ENCODE results near the gene HOXD8.

Gene HOXD8

GRCh38 chr2:176128982-176129796 lies at the start of gene HOXD8 (continued):
- TF ChIP-seq HIC1 (tag by site-specific recombination; IDR thresholded peaks at IDR 0.05): peak; percentile 77
- TF ChIP-seq KLF9 (tag by site-specific recombination; IDR thresholded peaks at IDR 0.05; ENCODE audit: low read depth): peak; percentile 36; the same call in 1 of the 2 replicates
- TF ChIP-seq, protein P1, sequence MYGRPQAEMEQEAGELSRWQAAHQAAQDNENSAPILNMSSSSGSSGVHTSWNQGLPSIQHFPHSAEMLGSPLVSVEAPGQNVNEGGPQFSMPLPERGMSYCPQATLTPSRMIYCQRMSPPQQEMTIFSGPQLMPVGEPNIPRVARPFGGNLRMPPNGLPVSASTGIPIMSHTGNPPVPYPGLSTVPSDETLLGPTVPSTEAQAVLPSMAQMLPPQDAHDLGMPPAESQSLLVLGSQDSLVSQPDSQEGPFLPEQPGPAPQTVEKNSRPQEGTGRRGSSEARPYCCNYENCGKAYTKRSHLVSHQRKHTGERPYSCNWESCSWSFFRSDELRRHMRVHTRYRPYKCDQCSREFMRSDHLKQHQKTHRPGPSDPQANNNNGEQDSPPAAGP (tag by site-specific recombination; IDR thresholded peaks at IDR 0.05): peak; percentile 76; the same call in 1 of the 2 replicates
- TF ChIP-seq ZNF248 (tag by site-specific recombination; IDR thresholded peaks at IDR 0.05): no peak
- no peak for TF ChIP-seq ZNF133 (tag by site-specific recombination; IDR thresholded peaks at IDR 0.05)
- no peak for TF ChIP-seq ZNF843 (tag by site-specific recombination; IDR thresholded peaks at IDR 0.05)
- peak; percentile 82; the same call in 1 of the 2 replicates for TF ChIP-seq ZNF777 (tag by site-specific recombination; IDR thresholded peaks at IDR 0.05; ENCODE audit: borderline replicate concordance)
- TF ChIP-seq GLIS1 (tag by site-specific recombination; IDR thresholded peaks at IDR 0.05): peak; percentile 71
- TF ChIP-seq MZF1 (tag by site-specific recombination; IDR thresholded peaks at IDR 0.05; ENCODE audit: borderline replicate concordance): no peak
- no peak for TF ChIP-seq ZNF175 (tag by site-specific recombination; IDR thresholded peaks at IDR 0.05)
- 0 out of 2 replicates have a peak, but pooled peaks have one; percentile 24 for TF ChIP-seq MYNN (tag by site-specific recombination; IDR thresholded peaks at IDR 0.05; ENCODE audit: borderline replicate concordance)
- TF ChIP-seq ZNF529 (tag by site-specific recombination; IDR thresholded peaks at IDR 0.05; ENCODE audit: insufficient replicate concordance): no peak
- no peak for TF ChIP-seq ZNF140 (tag by site-specific recombination; IDR thresholded peaks at IDR 0.05)
- no peak for TF ChIP-seq SCRT2 (tag by site-specific recombination; IDR thresholded peaks at IDR 0.05)
- no peak for TF ChIP-seq ZNF791 (tag by site-specific recombination; IDR thresholded peaks at IDR 0.05)
- TF ChIP-seq ZNF202 (tag by site-specific recombination; IDR thresholded peaks at IDR 0.05; ENCODE audit: borderline replicate concordance): no peak
- TF ChIP-seq BCL11B (tag by site-specific recombination; IDR thresholded peaks at IDR 0.05; ENCODE audit: low read depth): peak; percentile 92
- TF ChIP-seq ZNF155 (tag by site-specific recombination; IDR thresholded peaks at IDR 0.05): no peak
- no peak for TF ChIP-seq HOXD13 (CRISPR knock-in tag; IDR thresholded peaks at IDR 0.05; ENCODE audit: borderline replicate concordance)
- peak; percentile 35; the same call in 1 of the 2 replicates for TF ChIP-seq ZNF449 (tag by site-specific recombination; IDR thresholded peaks at IDR 0.05)
- TF ChIP-seq ZNF423 (tag by site-specific recombination; IDR thresholded peaks at IDR 0.05): 0 out of 2 replicates have a peak, but pooled peaks have one; percentile 14
- TF ChIP-seq REPIN1 (tag by site-specific recombination; IDR thresholded peaks at IDR 0.05; ENCODE audit: low read depth): no peak
- peak; percentile 55 for TF ChIP-seq ZIC2 (tag by site-specific recombination; IDR thresholded peaks at IDR 0.05)
- no peak for TF ChIP-seq ZNF16 (tag by site-specific recombination; IDR thresholded peaks at IDR 0.05; ENCODE audit: low read depth)
- peak; percentile 79 for TF ChIP-seq ZNF146 (tag by site-specific recombination; IDR thresholded peaks at IDR 0.05)
- TF ChIP-seq ZNF48 (tag by site-specific recombination; IDR thresholded peaks at IDR 0.05): no peak
- TF ChIP-seq KLF7 (tag by site-specific recombination; IDR thresholded peaks at IDR 0.05; ENCODE audit: borderline replicate concordance): peak; percentile 79
- peak; percentile 90 for TF ChIP-seq ZXDB (tag by site-specific recombination; IDR thresholded peaks at IDR 0.05)
- no peak for TF ChIP-seq ZNF776 (tag by site-specific recombination; IDR thresholded peaks at IDR 0.05; ENCODE audit: borderline replicate concordance)
- TF ChIP-seq ZBTB20 (tag by site-specific recombination; IDR thresholded peaks at IDR 0.05): peak; percentile 80
- TF ChIP-seq INSM2 (tag by site-specific recombination; IDR thresholded peaks at IDR 0.05): peak; percentile 58
- peak; percentile 74; the same call in 1 of the 2 replicates for TF ChIP-seq ZNF2 (tag by site-specific recombination; IDR thresholded peaks at IDR 0.05)
- no peak for TF ChIP-seq ZNF416 (tag by site-specific recombination; IDR thresholded peaks at IDR 0.05)
- TF ChIP-seq, protein P2, sequence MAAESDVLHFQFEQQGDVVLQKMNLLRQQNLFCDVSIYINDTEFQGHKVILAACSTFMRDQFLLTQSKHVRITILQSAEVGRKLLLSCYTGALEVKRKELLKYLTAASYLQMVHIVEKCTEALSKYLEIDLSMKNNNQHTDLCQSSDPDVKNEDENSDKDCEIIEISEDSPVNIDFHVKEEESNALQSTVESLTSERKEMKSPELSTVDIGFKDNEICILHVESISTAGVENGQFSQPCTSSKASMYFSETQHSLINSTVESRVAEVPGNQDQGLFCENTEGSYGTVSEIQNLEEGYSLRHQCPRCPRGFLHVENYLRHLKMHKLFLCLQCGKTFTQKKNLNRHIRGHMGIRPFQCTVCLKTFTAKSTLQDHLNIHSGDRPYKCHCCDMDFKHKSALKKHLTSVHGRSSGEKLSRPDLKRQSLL (tag by site-specific recombination; IDR thresholded peaks at IDR 0.05): no peak
